Measurements from ENCODE around the gene TAS2R7.

The TAS2R7 gene

GRCh38 chr12:10811883-10812536 is 9.6 kb upstream of the TAS2R7 start:
- Histone ChIP-seq H3K4me1 (ENCODE audit: low read length) (no peaks in the 10 kb centered on the region), H3K36me3 (replicated peaks; ENCODE audit: insufficient read depth, low read length) (no peaks in the 10 kb centered on the region), H3F3A (ENCODE audit: insufficient read depth, low read length) (no peaks in the 10 kb centered on the region), H3K4me2 (ENCODE audit: low read depth, low read length) (no peak overlapping the region), H3K4me3 (ENCODE audit: low read length) (no peak overlapping the region), H3K27me3 (replicated peaks; ENCODE audit: insufficient read depth, low read length) (no peaks in the 10 kb centered on the region), H3K9me2 (replicated peaks; ENCODE audit: insufficient read depth, low read length) (no peaks in the 10 kb centered on the region), H4K20me1 (ENCODE audit: insufficient read depth, low read length) (no peaks in the 10 kb centered on the region), H3K27ac (ENCODE audit: low read length) (no peak overlapping the region), H2AFZ (ENCODE audit: low read length) (no peak overlapping the region), H3K9me3 (replicated peaks; ENCODE audit: insufficient read depth, low read length) (no peaks in the 10 kb centered on the region), H3K79me2 (ENCODE audit: low read length) (no peaks in the 10 kb centered on the region), H3K9ac (ENCODE audit: low read length) (no peak overlapping the region)
- no peak for DNase-seq
- TF ChIP-seq EZH2 (optimal IDR thresholded peaks at IDR 0.05; ENCODE audit: low read depth, low read length) (no peak), CTCF (IDR thresholded peaks at IDR 0.05; ENCODE audit: low read length) (no peak), EZH2phosphoT487 (IDR thresholded peaks at IDR 0.05; ENCODE audit: low read length) (no peak)

GRCh38 chr12:10810068-10810467 is 7.6 kb upstream of the TAS2R7 start, which contains the start of gene TAS2R9:
TAS2R9 (minus strand) TSS chr12:10810168; CDS start chr12:10810075, 93 bp downstream.
- DNase-seq, result no peak
- no peaks in the 10 kb centered on the region for H3K27me3 ChIP-seq (replicated peaks; ENCODE audit: insufficient read depth, low read length)
- H3K9me2 ChIP-seq (replicated peaks; ENCODE audit: insufficient read depth, low read length), result no peaks in the 10 kb centered on the region
- H3K79me2 ChIP-seq (ENCODE audit: low read length), result no peaks in the 10 kb centered on the region
- no peak for TF ChIP-seq EZH2phosphoT487 (IDR thresholded peaks at IDR 0.05; ENCODE audit: low read length)
- no peak for TF ChIP-seq CTCF (IDR thresholded peaks at IDR 0.05; ENCODE audit: low read length)
- TF ChIP-seq EZH2 (optimal IDR thresholded peaks at IDR 0.05; ENCODE audit: low read depth, low read length), result no peak
- H3K4me3 ChIP-seq (ENCODE audit: low read length), result no peak within 1 kb of the TSS
- no peaks in the 10 kb centered on the region for H3K9me3 ChIP-seq (replicated peaks; ENCODE audit: insufficient read depth, low read length)
- H3F3A ChIP-seq (ENCODE audit: insufficient read depth, low read length), result no peaks in the 10 kb centered on the region
- no peak within 1 kb of the TSS for H2AFZ ChIP-seq (ENCODE audit: low read length)
- no peak within 1 kb of the TSS for H3K4me2 ChIP-seq (ENCODE audit: low read depth, low read length)
- H4K20me1 ChIP-seq (ENCODE audit: insufficient read depth, low read length), result no peaks in the 10 kb centered on the region
- H3K9ac ChIP-seq (ENCODE audit: low read length), result no peak within 1 kb of the TSS
- H3K4me1 ChIP-seq (ENCODE audit: low read length), result no peaks in the 10 kb centered on the region
- H3K36me3 ChIP-seq (replicated peaks; ENCODE audit: insufficient read depth, low read length), result no peaks in the 10 kb centered on the region
- no peak within 1 kb of the TSS for H3K27ac ChIP-seq (ENCODE audit: low read length)

GRCh38 chr12:10807186-10807585 is 4.8 kb upstream of the TAS2R7 start, which contains the start of gene TAS2R8:
TAS2R8 (minus strand) TSS chr12:10807286; CDS start chr12:10806980, 306 bp downstream.
- no peak for DNase-seq
- H3K79me2 ChIP-seq (ENCODE audit: low read length), result no peaks in the 10 kb centered on the region
- TF ChIP-seq EZH2phosphoT487 (IDR thresholded peaks at IDR 0.05; ENCODE audit: low read length) (no peak), CTCF (IDR thresholded peaks at IDR 0.05; ENCODE audit: low read length) (no peak)
- no peaks in the 10 kb centered on the region for H3K27me3 ChIP-seq (replicated peaks; ENCODE audit: insufficient read depth, low read length)
- no peak within 1 kb of the TSS for H3K4me2 ChIP-seq (ENCODE audit: low read depth, low read length)
- H3K9me2 ChIP-seq (replicated peaks; ENCODE audit: insufficient read depth, low read length), result no peaks in the 10 kb centered on the region
- no peaks in the 10 kb centered on the region for H4K20me1 ChIP-seq (ENCODE audit: insufficient read depth, low read length)
- H3K4me3 ChIP-seq (ENCODE audit: low read length), result no peak within 1 kb of the TSS
- H3K4me1 ChIP-seq (ENCODE audit: low read length), result no peaks in the 10 kb centered on the region
- no peak within 1 kb of the TSS for H3K27ac ChIP-seq (ENCODE audit: low read length)
- no peaks in the 10 kb centered on the region for H3K9me3 ChIP-seq (replicated peaks; ENCODE audit: insufficient read depth, low read length)
- H3F3A ChIP-seq (ENCODE audit: insufficient read depth, low read length), result no peaks in the 10 kb centered on the region
- no peaks in the 10 kb centered on the region for H3K36me3 ChIP-seq (replicated peaks; ENCODE audit: insufficient read depth, low read length)
- H2AFZ ChIP-seq (ENCODE audit: low read length), result no peak within 1 kb of the TSS
- H3K9ac ChIP-seq (ENCODE audit: low read length), result no peak within 1 kb of the TSS

All from MM.1S (cell line).